IPS DF 6.9 (cell line): ENCODE measurements around the gene CLMN.

ENCODE experiments used
- DNase-seq: peaks from one replicate; pipeline ENCODE4 v3.0.0-alpha.2; 2013; ENCODE audit warnings: low read depth, low spot score
- H3K27ac ChIP-seq: one replicate; pipeline ENCODE4 v1.5.1; 2013; ENCODE audit warnings: low read length, control low read depth
- H3K27me3 ChIP-seq: 2 replicates; pipeline ENCODE4 v1.6.1; 2013; ENCODE audit warnings: mild to moderate bottlenecking, low read length; ENCODE audit not compliant: control insufficient read depth, insufficient read depth
- H3K36me3 ChIP-seq: 2 replicates; pipeline ENCODE4 v1.6.1; 2013; ENCODE audit warnings: low read length; ENCODE audit not compliant: control insufficient read depth, insufficient read depth
- H3K4me1 ChIP-seq: 2 replicates; pipeline ENCODE4 v1.6.1; 2013; ENCODE audit warnings: low read length; ENCODE audit not compliant: control insufficient read depth, insufficient read depth
- H3K4me3 ChIP-seq: 2 replicates; pipeline ENCODE4 v1.5.1; 2013; ENCODE audit warnings: mild to moderate bottlenecking, low read length
- H3K9me3 ChIP-seq: 2 replicates; pipeline ENCODE4 v1.6.1; 2013; ENCODE audit warnings: low read length, inconsistent platforms; ENCODE audit not compliant: control insufficient read depth, insufficient read depth
- WGBS: extraction: QIAGEN DNeasy Blood & Tissue Kit; methylation state at CpG from one replicate; pipeline ENCODE4 v1.1.7; 2013; ENCODE audit warnings: mixed read lengths, missing lambda C conversion rate; ENCODE audit not compliant: insufficient read length, insufficient coverage; 5-methylcytosine and 5-hydroxymethylcytosine counted together

CLMN gene

DNA sequence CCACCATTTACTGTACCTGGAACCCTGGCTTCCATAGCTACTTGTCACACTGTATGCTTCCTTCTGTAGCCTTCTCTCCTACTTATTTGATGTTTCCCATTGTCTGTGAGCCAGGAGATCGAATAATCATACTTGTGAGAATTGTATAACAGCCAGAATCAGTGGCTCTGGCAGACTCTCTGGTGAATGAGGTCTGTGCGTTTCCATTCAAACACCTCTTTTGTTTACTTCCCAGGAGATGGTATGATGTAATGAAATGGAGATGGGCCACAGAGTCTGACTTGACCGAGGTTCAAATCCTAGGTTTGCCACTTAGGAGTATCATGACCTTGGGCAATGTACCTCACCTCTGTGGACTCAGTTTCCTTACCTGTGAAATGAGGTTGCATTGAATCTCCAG is 35.7 kb upstream of the CLMN start:
- H3K27ac ChIP-seq: no peak overlapping the region

DNA sequence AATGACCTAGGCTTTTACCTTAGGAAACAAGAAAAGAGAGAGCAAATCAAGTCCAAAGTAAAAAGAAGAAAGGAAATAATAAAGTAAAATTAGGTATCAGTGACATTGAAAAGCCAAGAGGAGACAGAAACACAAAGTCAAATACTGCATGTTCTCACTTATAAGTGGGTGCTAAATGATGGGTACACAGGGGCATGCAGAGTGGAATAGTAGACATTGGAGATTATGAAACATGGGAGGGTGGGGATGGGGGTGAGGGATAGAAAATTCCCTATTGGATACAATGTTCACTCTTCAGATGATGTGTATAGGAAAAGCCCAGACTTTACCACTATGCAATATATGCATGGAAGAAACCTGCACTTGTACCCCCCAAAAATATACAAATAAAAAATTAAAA is 35.1 kb upstream of the CLMN start:
- Histone ChIP-seq H3K9me3 (no peaks in the 10 kb centered on the region), H3K4me1 (no peaks in the 10 kb centered on the region), H3K36me3 (no peaks in the 10 kb centered on the region), H3K4me3 (no peak overlapping the region), H3K27me3 (no peaks in the 10 kb centered on the region), H3K27ac (no peak overlapping the region)
- no peak for DNase-seq

More for the DNA sequence above, 35.7 kb upstream of the CLMN start:
- WGBS: no CpG with 5 or more reads among the region's 3 CpGs
- H3K27me3 ChIP-seq: no peaks in the 10 kb centered on the region
- no peaks in the 10 kb centered on the region for H3K36me3 ChIP-seq
- H3K9me3 ChIP-seq: no peaks in the 10 kb centered on the region
- H3K4me1 ChIP-seq: no peaks in the 10 kb centered on the region; the same call in 1 of the 2 replicates
- no peak for DNase-seq
- H3K4me3 ChIP-seq: no peak overlapping the region

DNA sequence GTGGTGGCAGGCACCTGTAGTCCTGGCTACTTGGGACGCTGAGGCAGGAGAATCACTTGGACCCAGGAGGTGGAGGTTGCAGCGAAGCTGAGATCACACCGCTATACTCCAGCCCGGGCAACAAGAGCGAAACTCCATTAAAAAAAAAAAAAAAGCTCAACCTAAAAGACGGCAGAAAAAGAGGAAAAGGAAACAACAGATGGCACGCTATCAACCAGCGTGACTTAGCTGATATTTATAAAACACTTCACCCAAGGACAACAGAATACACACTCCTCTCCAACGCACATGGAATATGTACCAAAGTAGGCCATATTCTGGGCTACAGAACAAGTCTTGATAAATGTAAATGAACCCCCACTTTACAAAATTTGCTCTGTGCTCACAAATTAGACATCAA is 34.0 kb upstream of the CLMN start:
- Histone ChIP-seq H3K27me3 (no peaks in the 10 kb centered on the region), H3K27ac (no peak overlapping the region), H3K9me3 (no peaks in the 10 kb centered on the region), H3K4me3 (no peak overlapping the region), H3K4me1 (no peaks in the 10 kb centered on the region), H3K36me3 (no peaks in the 10 kb centered on the region)
- DNase-seq: no peak
- WGBS: no CpG with 5 or more reads among the region's 9 CpGs

DNA sequence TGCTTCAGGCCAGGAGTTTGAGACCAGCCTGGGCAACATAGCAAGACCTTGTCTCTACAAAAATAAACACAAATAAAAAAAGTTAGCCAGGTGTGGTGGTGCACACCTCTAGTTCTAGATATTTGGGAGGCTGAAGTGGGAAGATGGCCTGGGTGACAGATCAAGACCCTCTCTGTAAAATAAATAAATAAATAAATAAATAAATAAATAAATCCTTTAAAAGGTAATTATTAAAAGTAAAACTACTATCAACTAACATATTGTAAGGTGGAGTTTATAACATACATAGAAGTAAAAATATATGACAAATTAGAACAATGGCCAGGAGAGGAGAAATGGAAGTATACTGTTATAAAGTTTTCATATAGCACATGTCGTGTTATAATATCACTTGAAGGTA is 33.3 kb upstream of the CLMN start:
- DNase-seq: no peak
- no CpG with 5 or more reads among the region's 1 CpG for WGBS

DNA sequence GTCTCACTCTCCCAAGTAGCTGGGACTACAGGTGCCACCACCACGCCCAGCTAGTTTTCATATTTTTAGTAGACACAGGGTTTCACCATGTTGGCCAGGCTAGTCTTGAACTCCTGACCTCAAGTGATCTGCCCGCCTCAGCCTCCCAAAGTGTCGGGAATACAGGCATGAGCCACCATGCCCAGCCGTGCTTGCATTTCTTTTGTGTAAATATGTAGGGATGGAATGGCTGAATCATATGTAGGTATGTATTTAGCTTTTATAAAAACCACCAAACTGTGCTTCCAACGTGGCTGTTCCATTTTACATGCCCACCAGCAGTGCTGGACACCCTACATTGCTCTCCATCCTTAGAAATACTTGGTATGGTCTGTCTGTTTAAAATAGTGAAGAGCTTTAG is 32.8 kb upstream of the CLMN start:
- Histone ChIP-seq H3K4me1 (no peaks in the 10 kb centered on the region), H3K27me3 (no peaks in the 10 kb centered on the region), H3K27ac (no peak overlapping the region), H3K36me3 (no peaks in the 10 kb centered on the region), H3K9me3 (no peaks in the 10 kb centered on the region), H3K4me3 (no peak overlapping the region)
- DNase-seq: no peak
- WGBS: no CpG with 5 or more reads among the region's 5 CpGs

More for the DNA sequence above, 33.3 kb upstream of the CLMN start:
- Histone ChIP-seq H3K9me3 (no peaks in the 10 kb centered on the region), H3K4me1 (no peaks in the 10 kb centered on the region), H3K36me3 (no peaks in the 10 kb centered on the region), H3K4me3 (no peak overlapping the region), H3K27me3 (no peaks in the 10 kb centered on the region), H3K27ac (no peak overlapping the region)

DNA sequence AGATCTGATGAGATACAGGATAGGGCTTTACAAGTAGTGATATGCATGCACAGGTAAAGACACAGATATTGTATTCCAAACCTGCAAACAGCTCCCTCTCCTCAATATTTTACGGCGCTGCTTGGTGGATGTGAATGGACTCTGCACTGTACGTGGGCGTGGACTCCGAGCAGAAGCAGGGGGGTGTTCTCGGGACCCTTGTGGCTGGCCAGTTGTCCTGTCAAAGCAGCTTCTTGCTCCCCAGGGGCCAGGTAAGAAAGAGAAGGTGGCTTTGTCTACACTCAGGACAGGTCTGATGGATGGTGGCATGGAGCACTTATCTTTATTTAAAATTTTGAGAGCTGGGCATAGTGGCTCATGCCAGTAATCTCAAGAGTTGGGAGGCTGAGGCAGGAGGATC is 29.5 kb upstream of the CLMN start:
- no peak overlapping the region for H3K27ac ChIP-seq

DNA sequence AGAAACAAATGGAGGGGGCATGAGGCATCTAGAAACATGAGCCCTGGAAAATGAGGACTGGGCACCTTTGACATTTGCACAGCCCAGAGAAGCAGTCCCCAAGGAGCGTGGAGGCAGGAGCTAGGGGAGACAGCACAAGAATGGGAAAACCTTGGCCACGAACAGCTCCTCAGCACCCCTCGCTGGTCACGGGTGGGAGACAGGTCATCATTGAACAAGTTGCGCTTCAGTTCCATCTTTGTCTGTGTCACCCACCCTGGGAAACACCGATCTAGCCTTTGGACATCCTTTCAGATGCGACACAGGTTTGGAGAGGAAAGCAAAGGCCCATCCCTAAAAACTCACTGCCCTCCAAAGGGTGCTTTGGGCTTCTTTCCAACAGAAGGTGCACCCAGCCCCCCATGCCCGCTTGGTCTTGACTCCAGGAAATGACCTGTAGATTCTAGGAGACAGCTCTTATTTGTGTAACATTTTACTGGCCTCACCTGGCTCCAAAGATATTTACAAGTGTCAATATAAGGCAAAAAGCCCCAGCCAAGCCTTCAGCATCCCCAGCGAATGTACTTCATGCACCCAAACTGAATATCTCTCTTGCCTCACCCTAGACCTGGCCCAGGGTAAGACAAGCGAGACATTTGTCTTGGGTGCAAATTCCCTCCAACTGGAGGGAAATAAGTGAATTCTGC is 28.8 kb upstream of the CLMN start:
- DNase-seq: no peak
- no CpG with 5 or more reads among the region's 10 CpGs for WGBS
- Histone ChIP-seq H3K36me3 (no peaks in the 10 kb centered on the region), H3K4me1 (no peaks in the 10 kb centered on the region), H3K27ac (no peak overlapping the region), H3K9me3 (no peaks in the 10 kb centered on the region), H3K27me3 (no peaks in the 10 kb centered on the region), H3K4me3 (no peak overlapping the region)

More for the DNA sequence above, 29.5 kb upstream of the CLMN start:
- no CpG with 5 or more reads among the region's 6 CpGs for WGBS
- Histone ChIP-seq H3K9me3 (no peaks in the 10 kb centered on the region), H3K4me3 (no peak overlapping the region), H3K4me1 (no peaks in the 10 kb centered on the region), H3K27me3 (no peaks in the 10 kb centered on the region), H3K36me3 (no peaks in the 10 kb centered on the region)
- DNase-seq: no peak

DNA sequence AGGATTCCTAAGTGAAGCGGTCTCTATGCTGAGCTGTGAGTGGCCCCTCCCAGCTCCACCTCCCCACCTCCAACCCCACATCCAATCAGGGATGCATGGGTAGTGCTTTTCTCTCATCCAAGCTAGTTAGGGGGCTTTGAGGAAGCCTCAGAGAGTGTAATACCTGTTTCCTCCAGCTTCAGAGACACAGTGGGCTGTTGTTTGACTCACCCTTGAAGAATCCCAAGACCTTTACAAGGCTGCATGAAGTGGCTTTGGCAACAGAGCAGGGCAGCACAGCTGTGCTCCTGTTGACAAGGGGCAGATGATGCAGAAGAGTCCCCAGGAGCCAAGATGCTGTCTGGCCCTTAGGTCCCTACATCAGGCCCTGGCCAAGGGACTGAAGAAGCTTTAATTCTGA is 27.1 kb upstream of the CLMN start:
- WGBS: no CpG with 5 or more reads among the region's 1 CpG
- Histone ChIP-seq H3K27ac (no peak overlapping the region), H3K4me3 (no peak overlapping the region), H3K27me3 (no peaks in the 10 kb centered on the region), H3K36me3 (no peaks in the 10 kb centered on the region), H3K4me1 (no peaks in the 10 kb centered on the region), H3K9me3 (no peaks in the 10 kb centered on the region)
- DNase-seq: no peak

DNA sequence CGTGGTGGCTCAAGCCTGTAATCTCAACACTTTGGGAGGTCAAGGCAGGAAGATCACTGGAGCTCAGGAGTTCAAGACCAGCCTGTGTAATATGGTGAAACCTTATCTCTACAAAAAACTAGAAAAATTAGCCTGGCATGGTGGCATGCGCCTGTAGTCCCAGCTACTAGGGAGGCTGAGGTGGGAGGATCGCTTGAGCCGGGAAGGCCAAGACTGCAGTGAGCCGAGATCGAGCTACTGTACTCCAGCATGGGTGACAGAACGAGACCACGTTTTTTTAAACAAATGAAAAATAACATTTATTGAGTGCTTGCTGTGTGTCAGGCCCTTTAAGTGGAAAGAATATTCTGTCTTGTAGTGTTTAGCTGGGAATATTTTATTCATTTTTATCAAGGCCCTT is 26.6 kb upstream of the CLMN start:
- no peaks in the 10 kb centered on the region for H3K36me3 ChIP-seq
- no peaks in the 10 kb centered on the region for H3K4me1 ChIP-seq
- no peak overlapping the region for H3K4me3 ChIP-seq
- no CpG with 5 or more reads among the region's 8 CpGs for WGBS
- no peak for DNase-seq
- H3K9me3 ChIP-seq: no peaks in the 10 kb centered on the region
- no peaks in the 10 kb centered on the region for H3K27me3 ChIP-seq
- H3K27ac ChIP-seq: no peak overlapping the region

DNA sequence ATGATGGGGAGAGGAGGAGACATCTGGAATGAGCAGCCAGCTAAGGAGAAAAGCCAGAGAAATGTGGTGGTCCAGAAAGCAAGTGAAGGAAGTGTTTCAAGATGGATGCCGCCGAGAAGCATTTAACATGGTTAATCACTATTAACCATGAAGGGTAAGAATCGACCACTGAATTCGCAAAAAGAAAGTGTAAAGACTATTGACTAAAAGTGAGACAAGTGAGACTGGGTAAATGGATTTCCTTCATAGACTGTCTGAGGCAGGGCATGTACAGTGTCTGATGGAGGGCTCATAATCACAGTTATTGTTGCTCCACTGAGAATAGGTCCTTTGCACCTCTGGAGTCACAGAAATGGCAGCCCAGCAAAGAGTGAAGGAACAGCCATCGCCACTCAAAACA is 25.3 kb upstream of the CLMN start:
- Histone ChIP-seq H3K36me3 (no peaks in the 10 kb centered on the region), H3K9me3 (no peaks in the 10 kb centered on the region), H3K27ac (no peak overlapping the region), H3K27me3 (no peaks in the 10 kb centered on the region), H3K4me3 (no peak overlapping the region), H3K4me1 (no peaks in the 10 kb centered on the region; the same call in 1 of the 2 replicates)
- no peak for DNase-seq
- WGBS: no CpG with 5 or more reads among the region's 5 CpGs

DNA sequence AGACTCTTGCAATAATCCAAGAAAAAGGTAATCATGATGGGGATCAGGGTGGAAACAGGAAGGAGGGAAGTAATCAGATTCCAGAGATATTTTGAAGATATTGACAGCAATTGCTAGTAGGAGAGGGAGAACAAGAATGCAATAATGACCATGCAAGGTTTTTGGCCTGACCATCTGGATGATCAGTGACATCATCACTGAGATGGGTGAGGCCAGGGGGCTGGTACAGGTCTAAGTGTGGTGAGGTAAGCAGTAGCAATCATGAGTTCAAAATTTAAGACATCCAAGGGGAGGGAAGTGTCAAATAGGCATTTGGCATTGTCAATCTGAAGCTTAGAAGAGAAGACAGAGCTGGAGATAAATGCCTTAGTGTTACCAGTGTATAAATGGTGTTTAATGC is 24.8 kb upstream of the CLMN start:
- no peak overlapping the region for H3K27ac ChIP-seq
- H3K36me3 ChIP-seq: no peaks in the 10 kb centered on the region
- no peak for DNase-seq
- no peaks in the 10 kb centered on the region for H3K27me3 ChIP-seq
- H3K9me3 ChIP-seq: no peaks in the 10 kb centered on the region
- no peaks in the 10 kb centered on the region; the same call in 1 of the 2 replicates for H3K4me1 ChIP-seq
- no peak overlapping the region for H3K4me3 ChIP-seq
